GM12864 (cell line): ENCODE results near the gene FLCN.

Experiments
- DNase-seq: peaks from one replicate; pipeline ENCODE4 v3.0.0-alpha.2; 2011; ENCODE audit warnings: low read depth
- H3K4me3 ChIP-seq: 2 replicates; pipeline ENCODE4 v1.5.1; 2011; ENCODE audit warnings: mild to moderate bottlenecking, low read depth, low read length, control low read depth
- TF ChIP-seq, protein P1 (sequence below): IDR thresholded peaks from 2 replicates; pipeline ENCODE4 v1.5.1; 2011; ENCODE audit warnings: low read depth, mild to moderate bottlenecking, moderate library complexity, low read length, control low read depth, inconsistent platforms; ENCODE audit errors: missing control alignments

Gene FLCN

GRCh38 chr17:17191961-17192381, 45.0 kb downstream of the FLCN start:
- no peak overlapping the region for H3K4me3 ChIP-seq
- DNase-seq: no peak
- TF ChIP-seq, protein P1, sequence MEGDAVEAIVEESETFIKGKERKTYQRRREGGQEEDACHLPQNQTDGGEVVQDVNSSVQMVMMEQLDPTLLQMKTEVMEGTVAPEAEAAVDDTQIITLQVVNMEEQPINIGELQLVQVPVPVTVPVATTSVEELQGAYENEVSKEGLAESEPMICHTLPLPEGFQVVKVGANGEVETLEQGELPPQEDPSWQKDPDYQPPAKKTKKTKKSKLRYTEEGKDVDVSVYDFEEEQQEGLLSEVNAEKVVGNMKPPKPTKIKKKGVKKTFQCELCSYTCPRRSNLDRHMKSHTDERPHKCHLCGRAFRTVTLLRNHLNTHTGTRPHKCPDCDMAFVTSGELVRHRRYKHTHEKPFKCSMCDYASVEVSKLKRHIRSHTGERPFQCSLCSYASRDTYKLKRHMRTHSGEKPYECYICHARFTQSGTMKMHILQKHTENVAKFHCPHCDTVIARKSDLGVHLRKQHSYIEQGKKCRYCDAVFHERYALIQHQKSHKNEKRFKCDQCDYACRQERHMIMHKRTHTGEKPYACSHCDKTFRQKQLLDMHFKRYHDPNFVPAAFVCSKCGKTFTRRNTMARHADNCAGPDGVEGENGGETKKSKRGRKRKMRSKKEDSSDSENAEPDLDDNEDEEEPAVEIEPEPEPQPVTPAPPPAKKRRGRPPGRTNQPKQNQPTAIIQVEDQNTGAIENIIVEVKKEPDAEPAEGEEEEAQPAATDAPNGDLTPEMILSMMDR: no peak

DNA sequence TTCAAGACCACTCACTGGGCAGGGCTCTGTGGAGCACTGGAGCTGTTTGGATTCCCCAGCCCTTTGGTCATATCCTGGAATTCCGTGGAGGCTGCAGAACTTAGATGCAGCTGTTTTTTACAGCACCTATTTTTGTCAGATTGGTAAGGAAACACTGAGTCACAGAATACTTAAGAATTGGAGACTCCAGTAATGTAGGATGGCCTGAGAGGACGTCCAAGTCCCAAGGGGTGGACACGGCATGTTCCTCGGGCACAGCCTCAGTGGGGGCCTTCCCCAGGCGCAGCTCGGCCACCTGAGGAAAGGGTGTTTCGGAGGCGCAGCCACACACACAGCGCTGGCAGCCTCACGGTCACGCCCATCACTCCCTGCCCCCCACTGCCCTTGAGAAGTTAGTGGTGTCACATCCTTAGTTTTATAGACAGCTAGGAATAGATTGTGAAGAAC, 45.6 kb downstream of the FLCN start:
- H3K4me3 ChIP-seq: no peak overlapping the region
- TF ChIP-seq, protein P1: no peak
- DNase-seq: no peak

DNA sequence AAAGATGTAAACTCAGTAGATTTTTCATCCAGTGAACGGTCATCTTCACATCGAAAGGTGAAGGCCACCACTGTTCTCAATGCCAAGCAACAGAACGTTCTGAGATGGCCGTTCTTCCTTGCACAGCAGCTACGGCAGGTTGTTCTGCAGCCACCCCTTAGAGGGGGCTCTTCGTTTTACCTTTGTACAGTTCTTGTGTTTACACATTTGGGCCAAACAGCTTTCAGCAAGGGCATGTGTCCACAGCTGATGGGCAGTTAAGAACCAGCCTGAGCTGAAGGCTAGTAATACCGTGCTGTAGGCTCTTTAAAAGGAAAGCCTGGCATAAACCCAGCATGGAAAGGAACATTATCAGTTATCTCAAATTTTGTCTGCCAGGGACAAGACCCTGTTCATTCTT, 46.8 kb downstream of the FLCN start:
- DNase-seq: no peak
- H3K4me3 ChIP-seq: no peak overlapping the region
- TF ChIP-seq, protein P1: no peak

DNA sequence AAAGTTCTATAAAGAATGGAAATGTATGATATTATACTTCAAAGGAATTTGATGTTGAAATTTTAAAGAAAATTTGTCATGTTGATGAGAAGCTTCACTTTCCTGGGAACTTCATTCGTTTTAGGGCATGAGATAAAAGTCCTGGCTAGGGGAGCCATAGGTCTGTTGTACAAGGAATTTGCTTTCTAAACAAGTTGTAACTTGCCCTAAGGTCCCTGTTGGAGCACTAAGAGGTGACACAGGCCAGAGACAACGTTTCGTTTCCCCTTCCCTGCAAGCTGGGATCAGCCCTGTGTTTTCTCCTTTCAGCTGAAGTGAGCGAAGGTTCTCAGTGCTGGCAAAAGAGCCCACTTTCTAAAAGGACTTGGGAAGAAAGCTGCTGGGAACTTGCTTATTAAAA, 47.4 kb downstream of the FLCN start:
- DNase-seq: no peak
- TF ChIP-seq, protein P1: no peak
- H3K4me3 ChIP-seq: no peak overlapping the region

GRCh38 chr17:17188586-17188985, 48.4 kb downstream of the FLCN start:
- DNase-seq: no peak
- H3K4me3 ChIP-seq: no peak overlapping the region
- TF ChIP-seq, protein P1: no peak

GRCh38 chr17:17186551-17187505, 50.1 kb downstream of the FLCN start:
- no peak for DNase-seq
- TF ChIP-seq, protein P1: no peak
- H3K4me3 ChIP-seq: no peak overlapping the region
